Measurements from ENCODE around the gene MED13L. TPM values are rescaled to one million over a fixed set of nuclear protein-coding genes. Genes with fewer than 3 reads are reported as not detected.

Gene MED13L
- total RNA-seq, 1 experiment from 2014 or later: 89.0 TPM

DNA sequence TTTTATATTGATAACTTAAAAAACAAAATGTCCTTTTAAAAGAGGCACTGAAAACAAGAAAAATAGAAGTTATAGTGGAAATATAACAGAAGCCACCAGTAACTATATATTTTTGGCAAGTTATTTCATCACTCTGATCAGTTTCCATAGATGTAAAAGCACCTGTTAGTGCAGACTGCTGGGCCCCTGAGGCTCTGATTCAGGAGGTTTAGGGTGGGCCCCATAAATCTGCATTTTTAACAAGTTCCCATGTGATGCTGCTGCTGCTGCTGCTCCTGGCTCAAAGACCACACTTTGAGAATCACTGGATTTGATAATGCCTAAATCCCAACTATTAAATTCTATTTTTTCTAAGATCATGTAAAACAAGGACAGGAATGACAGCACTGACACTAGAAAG is 251.1 kb downstream of the MED13L start:
- CTCF ChIA-PET: no interaction called here
- intact Hi-C loops (cut with micrococcal nuclease; ENCODE audit: unreplicated experiment): no loop called here
- Mint-ChIP-seq H3K4me3 (ENCODE audit: low read depth, unreplicated experiment) (no peak overlapping the region), H3K27ac (ENCODE audit: unreplicated experiment) (no peak overlapping the region), H3K4me1 (ENCODE audit: low read depth, unreplicated experiment) (no peaks in the 10 kb centered on the region), H3K36me3 (ENCODE audit: insufficient read depth, unreplicated experiment) (no peaks in the 10 kb centered on the region), H3K9me3 (ENCODE audit: low read depth, unreplicated experiment) (no peaks in the 10 kb centered on the region), H3K27me3 (ENCODE audit: unreplicated experiment) (no peaks in the 10 kb centered on the region)
- DNase-seq: no peak
- BruUV-seq (replicated peaks): no TSS peak
- TF ChIP-seq, protein P1, sequence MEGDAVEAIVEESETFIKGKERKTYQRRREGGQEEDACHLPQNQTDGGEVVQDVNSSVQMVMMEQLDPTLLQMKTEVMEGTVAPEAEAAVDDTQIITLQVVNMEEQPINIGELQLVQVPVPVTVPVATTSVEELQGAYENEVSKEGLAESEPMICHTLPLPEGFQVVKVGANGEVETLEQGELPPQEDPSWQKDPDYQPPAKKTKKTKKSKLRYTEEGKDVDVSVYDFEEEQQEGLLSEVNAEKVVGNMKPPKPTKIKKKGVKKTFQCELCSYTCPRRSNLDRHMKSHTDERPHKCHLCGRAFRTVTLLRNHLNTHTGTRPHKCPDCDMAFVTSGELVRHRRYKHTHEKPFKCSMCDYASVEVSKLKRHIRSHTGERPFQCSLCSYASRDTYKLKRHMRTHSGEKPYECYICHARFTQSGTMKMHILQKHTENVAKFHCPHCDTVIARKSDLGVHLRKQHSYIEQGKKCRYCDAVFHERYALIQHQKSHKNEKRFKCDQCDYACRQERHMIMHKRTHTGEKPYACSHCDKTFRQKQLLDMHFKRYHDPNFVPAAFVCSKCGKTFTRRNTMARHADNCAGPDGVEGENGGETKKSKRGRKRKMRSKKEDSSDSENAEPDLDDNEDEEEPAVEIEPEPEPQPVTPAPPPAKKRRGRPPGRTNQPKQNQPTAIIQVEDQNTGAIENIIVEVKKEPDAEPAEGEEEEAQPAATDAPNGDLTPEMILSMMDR (IDR thresholded peaks at IDR 0.05; ENCODE audit: unreplicated experiment): no peak

DNA sequence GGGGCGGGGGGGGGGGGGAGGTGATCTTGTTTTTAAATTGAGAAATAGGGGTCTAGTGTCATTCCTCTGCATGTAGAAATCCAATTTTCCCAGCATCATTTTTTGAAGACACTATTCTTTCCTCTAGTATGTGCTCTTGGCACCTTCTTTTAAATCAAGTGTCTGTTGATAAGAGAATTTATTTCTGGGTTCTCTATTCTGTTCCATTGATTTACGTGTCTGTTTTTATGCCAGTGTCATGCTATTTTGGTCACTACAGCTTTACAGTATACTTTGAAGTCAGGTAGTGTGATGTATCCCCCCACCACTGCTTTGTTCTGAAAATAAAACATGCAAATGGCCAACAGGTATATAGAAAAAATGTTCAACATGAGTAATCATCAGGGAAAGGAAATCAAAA is 252.7 kb downstream of the MED13L start:
- Mint-ChIP-seq H3K4me1 (ENCODE audit: low read depth, unreplicated experiment) (no peaks in the 10 kb centered on the region), H3K27ac (ENCODE audit: unreplicated experiment) (no peak overlapping the region), H3K36me3 (ENCODE audit: insufficient read depth, unreplicated experiment) (no peaks in the 10 kb centered on the region), H3K4me3 (ENCODE audit: low read depth, unreplicated experiment) (no peak overlapping the region), H3K27me3 (ENCODE audit: unreplicated experiment) (no peaks in the 10 kb centered on the region), H3K9me3 (ENCODE audit: low read depth, unreplicated experiment) (no peaks in the 10 kb centered on the region)
- BruUV-seq (replicated peaks): no TSS peak
- intact Hi-C loops (cut with micrococcal nuclease; ENCODE audit: unreplicated experiment): no loop called here
- CTCF ChIA-PET: no interaction called here
- TF ChIP-seq, protein P1 (IDR thresholded peaks at IDR 0.05; ENCODE audit: unreplicated experiment): no peak
- DNase-seq: no peak

DNA sequence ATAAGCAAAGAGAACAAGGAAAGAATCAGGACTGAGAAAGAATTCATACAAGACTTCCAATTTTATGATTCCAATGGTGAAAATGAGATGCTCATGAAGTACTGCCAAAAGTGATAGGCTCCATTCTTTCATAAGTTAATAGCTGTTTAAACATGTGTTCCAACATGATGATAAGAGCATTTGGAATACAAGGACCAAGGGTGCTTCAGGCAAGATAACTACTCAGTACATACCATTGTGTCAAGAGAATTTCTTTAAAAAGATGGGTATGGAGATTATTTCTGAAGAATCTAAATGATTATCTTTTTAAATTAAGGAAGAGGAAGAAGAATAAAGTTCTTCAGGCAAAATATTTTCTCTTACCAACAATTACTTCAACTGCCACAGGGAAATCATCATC is 258.1 kb downstream of the MED13L start:
- intact Hi-C loops (cut with micrococcal nuclease; ENCODE audit: unreplicated experiment): no loop called here
- TF ChIP-seq, protein P1 (IDR thresholded peaks at IDR 0.05; ENCODE audit: unreplicated experiment): no peak
- DNase-seq: no peak

DNA sequence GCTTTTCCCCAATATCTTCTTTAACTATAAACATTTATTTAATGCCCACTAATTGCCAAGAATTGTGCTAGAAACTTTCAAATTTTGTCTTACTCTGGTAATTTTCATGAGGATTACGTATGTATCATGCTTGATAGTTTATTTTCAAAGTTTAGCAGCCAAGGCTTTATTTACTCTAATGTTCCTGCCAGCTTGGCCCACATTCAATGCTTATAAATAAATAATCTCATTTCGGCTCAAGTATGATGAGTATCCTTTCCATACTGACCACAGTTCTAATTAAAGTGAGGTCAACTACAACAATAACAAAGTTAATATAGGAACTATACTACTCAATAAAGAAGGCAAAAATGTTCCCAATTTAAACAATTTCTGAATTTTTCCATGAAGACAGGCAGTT is 259.2 kb downstream of the MED13L start:
- intact Hi-C loops (cut with micrococcal nuclease; ENCODE audit: unreplicated experiment): no loop called here
- CTCF ChIA-PET: no interaction called here
- TF ChIP-seq, protein P1 (IDR thresholded peaks at IDR 0.05; ENCODE audit: unreplicated experiment): no peak
- H3K36me3 Mint-ChIP-seq (ENCODE audit: insufficient read depth, unreplicated experiment): peaks cover 16% of the 10 kb centered on the region
- no TSS peak for BruUV-seq (replicated peaks)
- no peak overlapping the region for H3K27ac Mint-ChIP-seq (ENCODE audit: unreplicated experiment)
- H3K9me3 Mint-ChIP-seq (ENCODE audit: low read depth, unreplicated experiment): no peaks in the 10 kb centered on the region
- no peak for DNase-seq
- no peaks in the 10 kb centered on the region for H3K4me1 Mint-ChIP-seq (ENCODE audit: low read depth, unreplicated experiment)
- H3K4me3 Mint-ChIP-seq (ENCODE audit: low read depth, unreplicated experiment): no peak overlapping the region
- H3K27me3 Mint-ChIP-seq (ENCODE audit: unreplicated experiment): no peaks in the 10 kb centered on the region

More for the DNA sequence above, 258.1 kb downstream of the MED13L start:
- Mint-ChIP-seq H3K27ac (ENCODE audit: unreplicated experiment) (no peak overlapping the region), H3K27me3 (ENCODE audit: unreplicated experiment) (no peaks in the 10 kb centered on the region), H3K9me3 (ENCODE audit: low read depth, unreplicated experiment) (no peaks in the 10 kb centered on the region), H3K4me3 (ENCODE audit: low read depth, unreplicated experiment) (no peak overlapping the region), H3K36me3 (ENCODE audit: insufficient read depth, unreplicated experiment) (peaks cover 12% of the 10 kb centered on the region), H3K4me1 (ENCODE audit: low read depth, unreplicated experiment) (no peaks in the 10 kb centered on the region)
- CTCF ChIA-PET: no interaction called here
- BruUV-seq (replicated peaks): no TSS peak
